PC-9 (cell line): ENCODE data around the gene ZNF737. TPM values are rescaled to one million over a fixed set of nuclear protein-coding genes. Genes with fewer than 3 reads are reported as not detected.

Experiments used
- BruUV-seq: library from RNA; stranded (reverse); fragments of 400-500 nt; replicated peaks from 2 replicates; lab custom pipeline; 2021; lab: Mats Ljungman, UMichigan
- CTCF ChIA-PET: fragments of 300-600 bp; sonication (Branson Sonifier 250); formaldehyde crosslinking; loops from one replicate; lab custom pipeline; 2022; ENCODE audit warnings: antibody characterized with exemption; lab: Charles Lee
- POLR2A ChIA-PET: fragments of 300-600 bp; sonication (Branson Sonifier 250); formaldehyde crosslinking; loops from one replicate; lab custom pipeline; 2022; ENCODE audit warnings: antibody characterized with exemption; ENCODE audit not compliant: unreplicated experiment; lab: Charles Lee
- DNase-seq, 2 experiments: peaks; one replicate each; pipeline versions ENCODE4 v3.0.0 to v3.0.0-alpha.2; 2015 to 2022; ENCODE audit warnings: mixed read lengths in 1 of 2
- H2AFZ ChIP-seq: fragments of 200-600 bp; sonication (generic); 2 replicates; pipeline ENCODE4 v1.8.1; 2017; ENCODE audit warnings: antibody characterized with exemption
- H3F3A ChIP-seq: fragments of 200-600 bp; sonication (generic); 2 replicates; pipeline ENCODE4 v1.8.1; 2017; ENCODE audit warnings: antibody characterized with exemption, mild to moderate bottlenecking, low read depth; ENCODE audit not compliant: insufficient read depth
- H3K27ac ChIP-seq: fragments of 200-600 bp; sonication (generic); 2 replicates; pipeline ENCODE4 v1.6.1; 2016; ENCODE audit warnings: mixed run types
- H3K27me3 ChIP-seq: fragments of 200-600 bp; sonication (generic); 2 replicates; pipeline ENCODE4 v1.6.1; 2016; ENCODE audit warnings: low read depth, mixed run types; ENCODE audit not compliant: insufficient read depth
- H3K36me3 ChIP-seq: fragments of 200-600 bp; sonication (generic); 2 replicates; pipeline ENCODE4 v1.6.1; 2016; ENCODE audit warnings: low read depth, mixed run types
- H3K4me1 ChIP-seq: fragments of 200-600 bp; sonication (generic); replicated peaks from 2 replicates; pipeline ENCODE4 v1.6.1; 2016; ENCODE audit warnings: mixed run types; ENCODE audit not compliant: insufficient read depth
- H3K4me2 ChIP-seq: fragments of 200-600 bp; sonication (generic); 2 replicates; pipeline ENCODE4 v1.6.1; 2017; ENCODE audit warnings: mixed run types
- H3K4me3 ChIP-seq: fragments of 200-600 bp; sonication (generic); 2 replicates; pipeline ENCODE4 v1.6.1; 2016; ENCODE audit warnings: mixed run types
- H3K79me2 ChIP-seq: fragments of 200-600 bp; sonication (generic); 2 replicates; pipeline ENCODE4 v1.6.1; 2017; ENCODE audit warnings: low read depth, mixed run types
- H3K9me2 ChIP-seq: fragments of 200-600 bp; sonication (generic); 2 replicates; pipeline ENCODE4 v1.8.1; 2017; ENCODE audit warnings: mild to moderate bottlenecking; ENCODE audit not compliant: insufficient read depth
- H3K9me3 ChIP-seq: fragments of 200-600 bp; sonication (generic); 2 replicates; pipeline ENCODE4 v1.8.1; 2016; ENCODE audit warnings: low read depth; ENCODE audit not compliant: insufficient read depth
- H4K20me1 ChIP-seq: fragments of 200-600 bp; sonication (generic); 2 replicates; pipeline ENCODE4 v1.8.1; 2017; ENCODE audit not compliant: insufficient read depth
- CTCF ChIP-seq: fragments of 200-600 bp; sonication (generic); conservative IDR thresholded peaks from 2 replicates; pipeline ENCODE4 v1.6.1; 2017; ENCODE audit warnings: mixed run types, antibody characterized with exemption, mild to moderate bottlenecking, moderate library complexity
- EZH2 ChIP-seq: fragments of 200-600 bp; sonication (generic); IDR thresholded peaks from 2 replicates; pipeline ENCODE4 v1.8.0; 2017; ENCODE audit warnings: antibody characterized with exemption, low read depth
- intact Hi-C: fragments of 100-400 bp; cut with micrococcal nuclease; formaldehyde crosslinking; loops from one replicate; pipeline ENCODE4 v1.10.0; 2022; ENCODE audit not compliant: unreplicated experiment
- total RNA-seq: library from RNA; stranded (reverse); gene quantifications from 2 replicates; pipeline ENCODE4 v1.2.3, GENCODE V29; 2021

ZNF737 gene
- total RNA-seq, 1 experiment from 2014 or later, result 5.4 TPM

- no peaks in the 10 kb centered on the region for H3K4me1 ChIP-seq
- no peak overlapping the region for H3K4me3 ChIP-seq
- H3K9me3 ChIP-seq, result no peaks in the 10 kb centered on the region
- H3F3A ChIP-seq, result no peaks in the 10 kb centered on the region
- CTCF ChIA-PET, result no interaction called here
- no peak overlapping the region for H3K4me2 ChIP-seq
- no peak overlapping the region for H3K27ac ChIP-seq
- TF ChIP-seq CTCF (no peak), EZH2 (no peak)
- POLR2A ChIA-PET, result interaction anchor here (0.9 kb wide), 1 partner anchor 35 kb away, joined by 7 read pairs; no protein-coding TSS in a partner anchor
- no peaks in the 10 kb centered on the region for H3K79me2 ChIP-seq
- H3K27me3 ChIP-seq, result no peaks in the 10 kb centered on the region
- no peak overlapping the region for H2AFZ ChIP-seq
- H3K9me2 ChIP-seq, result no peaks in the 10 kb centered on the region
- H3K36me3 ChIP-seq, result no peaks in the 10 kb centered on the region
- no peaks in the 10 kb centered on the region for H4K20me1 ChIP-seq
- BruUV-seq, result no TSS peak
- DNase-seq, result no peak
- intact Hi-C loops, result no loop called here
These were observed 62.1 kb downstream of the ZNF737 start for GRCh38 chr19:20503476-20503875.

Other genes starting within 250 kb of the ZNF737 start
- 3.1 and 3.6 TPM in 2 replicates for gene ZNF626, start 95.8 kb upstream of the ZNF737 start, total RNA-seq
- 3.9 and 4.9 TPM in 2 replicates for gene ZNF66, start 210.5 kb upstream of the ZNF737 start, total RNA-seq